G401.6 (cell line): ENCODE data around the gene IL21R.
"Not testable (repeated sequence)": the region's sequence is repeated elsewhere in the genome, so short reads cannot be mapped to it uniquely, and the experiment has no call there.

Experiments
- FAIRE-seq: peaks from 2 replicates; lab custom pipeline; 2012; peaks lifted over from hg19 to GRCh38; lab: Jason Lieb, UNC

IL21R gene

DNA sequence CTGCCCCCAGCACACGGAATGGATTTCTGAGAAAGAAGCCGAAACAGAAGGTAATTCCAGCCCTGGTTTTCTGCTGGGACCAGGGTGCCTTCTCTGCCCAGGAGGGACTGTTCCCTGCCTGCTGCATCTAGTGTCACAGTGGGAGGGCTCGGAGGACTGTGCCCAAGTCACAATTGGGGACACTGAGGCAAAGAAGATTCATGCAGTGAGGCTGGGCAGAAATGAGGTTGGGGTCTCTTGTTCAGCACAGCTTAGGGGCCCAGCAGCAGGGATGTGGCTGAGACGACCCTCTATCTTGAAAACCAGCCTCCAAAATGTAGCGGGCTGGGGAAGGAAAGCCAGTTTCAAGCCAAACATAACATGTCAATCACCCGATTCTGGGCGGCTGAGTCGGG lies 592 bp downstream of the IL21R start:
- FAIRE-seq = no peak

DNA sequence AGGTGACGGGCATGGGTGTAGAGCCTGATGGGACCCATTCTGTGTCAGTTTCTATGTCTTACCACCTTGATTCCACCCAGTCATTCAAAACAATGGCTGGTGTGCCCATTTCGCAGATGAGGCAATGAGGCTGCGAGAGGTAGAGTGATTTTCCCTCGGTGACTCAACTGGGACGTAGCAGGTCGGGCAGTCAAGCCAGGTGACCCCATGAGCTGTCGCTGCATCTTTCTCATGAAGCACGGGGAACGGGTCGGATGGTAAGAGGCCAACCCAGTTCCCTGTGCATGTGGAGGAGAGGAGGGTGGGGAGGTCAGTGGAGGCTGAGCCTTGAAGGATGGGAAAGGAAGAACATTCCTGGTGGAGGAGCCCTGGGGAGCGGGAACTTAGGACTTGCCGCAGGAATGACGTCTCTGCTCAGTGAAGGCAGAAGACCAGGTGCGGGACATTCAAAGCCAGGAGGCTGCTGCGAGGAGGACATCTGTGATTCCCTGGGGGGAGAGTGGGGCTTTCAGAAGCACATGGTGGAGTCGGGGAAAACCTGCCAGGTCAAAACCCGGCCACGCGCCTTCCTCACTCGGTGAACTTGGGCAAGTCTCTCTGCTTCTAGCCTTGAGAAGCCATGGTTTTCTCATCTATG lies 1.1 kb downstream of the IL21R start:
- FAIRE-seq = no peak

GRCh38 chr16:27403601-27403992 lies 1.6 kb downstream of the IL21R start:
- FAIRE-seq = no peak

- no peak for FAIRE-seq
Measured at GRCh38 chr16:27404163-27404823, 2.3 kb downstream of the IL21R start.

- no peak for FAIRE-seq
Measured at GRCh38 chr16:27405546-27406451, 3.8 kb downstream of the IL21R start.

- FAIRE-seq = no peak
Measured at GRCh38 chr16:27406511-27407128, 4.6 kb downstream of the IL21R start.

- no peak for FAIRE-seq
Measured at GRCh38 chr16:27407133-27407532, 5.2 kb downstream of the IL21R start.

DNA sequence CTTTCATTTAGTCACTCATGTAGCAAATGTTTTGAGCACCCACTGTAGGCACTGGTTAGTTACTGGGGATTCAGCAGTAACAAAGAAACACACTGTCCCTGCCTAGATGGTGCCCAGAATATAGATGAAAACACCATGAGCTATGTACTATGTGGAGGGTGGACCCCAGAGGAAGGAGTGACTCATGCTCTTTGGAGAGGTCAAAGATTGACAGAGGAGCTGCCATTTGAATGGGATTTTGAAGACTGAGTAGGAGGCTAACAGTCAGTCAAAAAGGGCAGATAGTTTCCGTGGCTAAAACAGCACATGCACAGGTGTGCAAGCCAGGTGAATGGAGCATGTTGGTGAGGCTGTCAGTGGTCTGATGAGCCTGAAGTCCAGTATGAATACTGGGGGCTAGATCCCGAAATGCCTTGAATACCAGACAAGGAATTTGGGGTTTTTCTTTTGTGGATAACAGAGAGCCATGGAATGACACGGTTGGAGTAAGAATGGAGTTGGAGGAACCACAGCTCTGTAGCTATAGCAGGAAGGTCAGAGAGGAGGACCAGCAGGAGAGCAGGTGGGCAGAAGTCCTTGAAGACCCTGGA lies 6.1 kb downstream of the IL21R start:
- FAIRE-seq = no peak

GRCh38 chr16:27408602-27409031 lies 6.6 kb downstream of the IL21R start:
- no peak for FAIRE-seq

GRCh38 chr16:27409958-27410357 lies 8.0 kb downstream of the IL21R start:
- not testable (repeated sequence) for FAIRE-seq

- FAIRE-seq = no peak
Measured at GRCh38 chr16:27410761-27411160, 8.8 kb downstream of the IL21R start.

DNA sequence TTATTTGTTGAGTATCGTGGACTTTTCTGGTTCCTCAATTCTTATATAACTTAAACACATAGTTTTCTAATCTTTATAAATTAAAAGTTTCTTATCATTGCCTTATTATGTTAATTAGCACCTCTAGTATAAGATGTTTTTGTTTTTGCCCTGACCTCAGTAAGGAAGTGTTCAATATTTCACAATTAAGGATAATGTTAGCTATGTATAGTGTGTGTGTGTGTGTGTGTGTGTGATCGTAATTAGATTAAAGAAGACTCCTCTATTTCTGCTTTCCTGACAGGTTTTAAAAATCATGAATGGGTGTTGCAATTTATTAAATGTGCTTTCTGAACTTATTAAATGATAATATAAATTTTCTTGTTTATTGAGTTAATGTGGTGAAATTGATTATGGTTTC lies 12.0 kb downstream of the IL21R start:
- no peak for FAIRE-seq

DNA sequence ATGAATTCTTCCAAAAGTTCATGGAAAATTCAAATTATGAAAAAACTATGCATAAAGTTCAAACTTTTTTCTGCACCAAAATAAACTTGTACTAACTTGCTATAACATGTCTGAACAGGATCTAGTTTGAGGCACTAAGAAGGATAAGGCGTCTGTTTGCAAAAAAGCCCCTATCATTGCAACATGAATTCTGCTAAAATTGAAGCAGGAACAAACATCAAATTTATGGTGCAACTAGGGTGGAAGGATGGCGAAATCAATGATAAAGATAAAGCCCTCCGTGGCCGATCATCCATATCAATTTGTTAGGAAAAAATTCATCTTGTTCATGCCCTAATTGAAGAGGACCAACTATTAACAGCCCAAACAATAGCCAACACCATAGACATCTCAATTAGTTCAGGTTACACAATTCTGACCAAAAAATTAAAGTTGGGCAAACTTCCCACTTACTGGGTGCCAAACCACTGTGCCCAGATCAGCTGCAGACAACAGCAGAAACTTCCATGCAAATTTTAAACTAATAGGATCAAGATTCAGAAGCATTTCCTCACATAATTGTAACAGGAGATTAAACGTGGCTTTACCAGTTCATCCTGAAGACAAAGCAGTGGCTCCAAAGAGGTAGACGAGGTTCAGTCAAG lies 12.9 kb downstream of the IL21R start:
- FAIRE-seq = no peak

DNA sequence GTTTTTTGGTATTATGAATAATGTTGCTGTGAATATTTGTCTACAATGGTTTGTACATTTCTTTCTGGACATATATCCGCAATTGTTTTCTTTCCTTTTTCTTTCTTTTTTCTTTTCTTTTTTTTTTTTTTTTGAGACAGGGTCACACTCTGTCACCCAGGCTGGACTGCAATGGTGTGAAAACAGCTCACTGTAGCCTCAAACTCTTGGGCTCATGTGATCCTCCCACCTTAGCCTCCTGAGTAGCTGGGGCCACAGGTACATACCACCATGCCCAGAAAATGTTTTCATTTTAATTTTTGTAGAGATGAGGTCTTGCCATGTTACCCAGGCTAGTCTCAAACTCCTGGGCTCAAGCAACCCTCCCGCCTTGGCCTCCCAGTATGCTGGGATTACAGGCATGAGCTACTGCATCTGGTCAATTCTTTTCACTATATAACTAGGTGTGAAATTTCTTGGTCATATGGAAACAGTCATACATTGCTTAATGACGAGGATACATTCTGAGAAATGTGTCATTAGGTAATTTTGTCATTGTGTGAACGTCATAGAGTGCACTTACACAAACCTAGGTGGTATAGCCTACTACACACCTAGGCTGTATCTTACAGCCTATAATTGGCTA lies 15.2 kb downstream of the IL21R start:
- no peak for FAIRE-seq

- no peak for FAIRE-seq
Measured at GRCh38 chr16:27421961-27422740, 20.2 kb downstream of the IL21R start.

- FAIRE-seq = no peak
Measured at GRCh38 chr16:27424772-27425498, 23.0 kb downstream of the IL21R start.

GRCh38 chr16:27425961-27426360 lies 24.0 kb downstream of the IL21R start:
- FAIRE-seq = no peak

DNA sequence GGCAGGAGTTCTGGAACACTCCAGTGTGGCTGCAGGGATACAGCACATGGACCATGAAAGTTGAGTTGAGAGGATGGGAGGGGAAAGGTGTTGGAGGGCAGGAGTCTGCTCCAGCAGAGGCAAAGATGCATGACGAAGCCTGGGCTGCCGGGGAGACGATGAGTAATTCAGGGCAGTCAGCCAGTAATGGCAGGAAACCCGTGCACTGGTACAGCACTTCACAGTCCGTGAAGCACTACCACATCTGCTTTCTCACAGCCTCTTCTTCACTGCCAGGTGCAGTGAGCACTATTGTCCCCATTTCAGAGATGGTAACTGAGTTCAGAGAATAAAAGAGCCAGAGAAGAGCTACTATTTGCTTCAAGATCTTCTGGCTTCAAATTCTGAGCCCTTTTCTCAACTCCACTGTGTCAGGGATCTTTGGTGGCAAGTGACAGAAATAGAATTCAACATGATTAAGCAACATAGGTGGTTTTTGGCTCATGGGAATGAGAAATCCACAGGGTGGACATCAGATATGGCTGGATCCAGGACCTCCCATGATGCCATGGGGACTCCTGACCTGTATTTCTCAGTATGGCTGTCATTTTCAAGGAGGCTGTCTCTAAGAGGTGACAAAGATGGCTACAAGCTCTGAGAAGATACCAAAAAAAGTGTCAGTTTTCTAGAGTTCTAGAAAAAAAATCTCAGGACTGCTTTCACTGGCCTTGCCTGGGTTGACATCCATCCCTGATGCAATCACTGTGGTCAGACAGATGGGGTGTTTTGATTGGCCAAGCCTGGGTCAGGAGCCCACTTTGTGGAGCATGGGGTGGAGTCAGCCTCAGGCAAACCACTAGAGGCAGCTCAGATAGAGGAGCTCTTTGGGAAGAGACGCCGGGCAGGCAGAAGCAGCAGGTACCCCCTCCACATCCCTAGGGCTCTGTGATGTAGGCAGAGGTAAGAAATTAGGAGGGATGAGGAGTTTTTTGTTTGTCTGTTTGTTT lies 24.7 kb downstream of the IL21R start:
- FAIRE-seq = no peak

DNA sequence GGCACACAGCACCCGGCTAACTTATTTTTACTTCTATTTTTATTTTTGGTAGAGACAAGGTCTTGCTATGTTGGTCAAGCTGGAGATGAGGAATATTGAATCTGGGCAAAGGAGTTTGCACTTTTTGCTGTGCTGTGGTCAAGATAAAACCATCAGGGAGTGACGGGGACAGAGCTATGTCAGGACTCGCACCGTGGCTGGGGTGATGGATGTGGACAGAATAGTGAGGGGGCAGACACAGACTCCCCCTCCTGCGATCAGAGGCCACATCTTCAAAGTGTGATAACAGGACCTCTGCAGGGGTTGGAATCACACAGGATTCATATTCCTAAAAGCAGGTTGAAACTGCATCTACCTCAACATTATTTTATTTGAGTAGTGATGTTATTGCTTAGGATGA lies 25.6 kb downstream of the IL21R start:
- no peak for FAIRE-seq
